ENCODE data around the gene REXO4.

GRCh38 chr9:133429214-133429613 lies 11.4 kb upstream of the REXO4 start:
- TF ChIP-seq CTCF (conservative IDR thresholded peaks at IDR 0.05; ENCODE audit: low read length) (no peak), EZH2phosphoT487 (IDR thresholded peaks at IDR 0.05; ENCODE audit: borderline replicate concordance, low read depth, low read length) (no peak)
